ENCODE data around the gene SSTR3. TPM values are rescaled to one million over a fixed set of nuclear protein-coding genes. Genes with fewer than 3 reads are reported as not detected.

The SSTR3 gene
- total RNA-seq, 1 experiment from 2014 or later: 0.22 TPM

DNA sequence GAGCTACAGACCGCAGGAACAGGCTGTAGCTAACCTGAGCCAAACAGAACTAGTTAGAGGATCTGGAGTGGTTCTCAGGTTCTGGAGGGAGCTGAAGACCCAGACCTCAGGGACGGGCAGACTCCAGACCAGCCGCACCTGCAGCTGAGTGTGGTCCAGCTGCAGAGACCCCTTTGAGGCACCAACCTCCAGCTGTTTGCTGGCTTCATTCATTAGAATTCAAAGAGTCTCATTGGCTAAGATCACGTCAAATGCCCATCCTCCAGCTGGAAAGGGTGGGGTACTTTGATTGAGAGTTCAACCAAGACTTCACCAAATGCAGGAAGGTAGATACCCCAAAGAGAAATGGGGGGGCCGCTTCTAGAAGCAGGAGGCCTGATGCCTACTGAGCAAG is 49.2 kb downstream of the SSTR3 start (continued):
- TF ChIP-seq FOXP4 (CRISPR knock-in tag; IDR thresholded peaks at IDR 0.05) (no peak), RELA (CRISPR knock-in tag; IDR thresholded peaks at IDR 0.05; ENCODE audit: borderline replicate concordance) (no peak)

DNA sequence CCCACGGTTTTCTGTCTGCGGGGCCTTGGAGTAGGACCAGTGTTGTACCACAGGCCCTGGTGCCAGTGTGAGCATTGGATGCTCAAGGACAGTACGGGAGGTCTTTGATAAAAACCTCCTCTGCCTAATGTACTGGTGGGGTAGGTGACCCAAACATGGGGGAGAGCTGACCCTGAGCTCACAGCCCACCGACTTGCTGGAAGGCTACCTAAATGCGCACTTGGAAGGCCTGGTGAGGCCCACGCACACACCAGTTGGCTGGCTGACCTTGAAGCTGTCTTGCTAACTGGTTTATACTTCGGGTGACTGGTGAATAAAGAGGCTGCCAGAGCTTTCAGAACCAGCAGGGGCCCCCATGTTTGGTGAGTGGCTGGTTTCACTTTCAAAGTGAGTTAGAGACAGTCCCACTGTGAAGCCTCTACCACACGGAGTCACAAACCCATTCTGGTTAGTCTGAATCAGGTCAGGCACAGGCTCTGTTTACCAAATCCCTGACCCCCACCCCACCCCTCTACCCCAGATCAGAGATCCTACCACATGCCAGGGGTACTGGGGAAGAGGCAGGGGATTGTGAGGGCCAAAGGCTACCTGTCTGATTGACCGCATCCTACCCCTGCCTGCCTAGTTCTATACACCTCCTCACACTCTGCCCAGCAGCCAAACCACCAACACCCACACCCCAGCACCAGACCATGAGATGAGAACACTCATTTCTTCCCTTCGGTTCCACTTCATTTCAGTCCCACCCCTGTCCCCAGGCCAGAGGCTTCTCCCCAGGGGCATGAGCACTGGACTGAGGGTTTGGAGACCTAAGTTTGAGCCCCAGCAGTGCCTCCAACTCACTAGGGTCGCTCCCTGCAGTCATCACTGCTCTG is 49.8 kb downstream of the SSTR3 start:
- DNase-seq (ENCODE audit: low spot score) (no peak), ATAC-seq (no peak)
- H3K36me3 Mint-ChIP-seq: no peaks in the 10 kb centered on the region
- H3K27ac Mint-ChIP-seq: peak overlapping the region; percentile 28; the same call in 1 of the 2 replicates
- ChIA-PET CTCF (interaction anchor here (1.0 to 4.8 kb wide), 7 partner anchors 35 to 83 kb away, joined by 3 to 27 read pairs (median 4); no protein-coding TSS in a partner anchor), POLR2A (no interaction called here)
- peaks cover 6% of the 10 kb centered on the region for H3K9me3 Mint-ChIP-seq
- TF ChIP-seq, protein P1, sequence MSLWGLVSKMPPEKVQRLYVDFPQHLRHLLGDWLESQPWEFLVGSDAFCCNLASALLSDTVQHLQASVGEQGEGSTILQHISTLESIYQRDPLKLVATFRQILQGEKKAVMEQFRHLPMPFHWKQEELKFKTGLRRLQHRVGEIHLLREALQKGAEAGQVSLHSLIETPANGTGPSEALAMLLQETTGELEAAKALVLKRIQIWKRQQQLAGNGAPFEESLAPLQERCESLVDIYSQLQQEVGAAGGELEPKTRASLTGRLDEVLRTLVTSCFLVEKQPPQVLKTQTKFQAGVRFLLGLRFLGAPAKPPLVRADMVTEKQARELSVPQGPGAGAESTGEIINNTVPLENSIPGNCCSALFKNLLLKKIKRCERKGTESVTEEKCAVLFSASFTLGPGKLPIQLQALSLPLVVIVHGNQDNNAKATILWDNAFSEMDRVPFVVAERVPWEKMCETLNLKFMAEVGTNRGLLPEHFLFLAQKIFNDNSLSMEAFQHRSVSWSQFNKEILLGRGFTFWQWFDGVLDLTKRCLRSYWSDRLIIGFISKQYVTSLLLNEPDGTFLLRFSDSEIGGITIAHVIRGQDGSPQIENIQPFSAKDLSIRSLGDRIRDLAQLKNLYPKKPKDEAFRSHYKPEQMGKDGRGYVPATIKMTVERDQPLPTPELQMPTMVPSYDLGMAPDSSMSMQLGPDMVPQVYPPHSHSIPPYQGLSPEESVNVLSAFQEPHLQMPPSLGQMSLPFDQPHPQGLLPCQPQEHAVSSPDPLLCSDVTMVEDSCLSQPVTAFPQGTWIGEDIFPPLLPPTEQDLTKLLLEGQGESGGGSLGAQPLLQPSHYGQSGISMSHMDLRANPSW (CRISPR knock-in tag; conservative IDR thresholded peaks at IDR 0.05; ENCODE audit: low read depth): no peak
- TF ChIP-seq GRHL2 (CRISPR knock-in tag; IDR thresholded peaks at IDR 0.05; ENCODE audit: insufficient replicate concordance, severe bottlenecking) (no peak), TP53 (CRISPR knock-in tag; IDR thresholded peaks at IDR 0.05) (no peak), RORB (CRISPR knock-in tag; IDR thresholded peaks at IDR 0.05) (no peak), KAT7 (CRISPR knock-in tag; IDR thresholded peaks at IDR 0.05; ENCODE audit: borderline replicate concordance) (no peak), CBFB (CRISPR knock-in tag; IDR thresholded peaks at IDR 0.05; ENCODE audit: low read depth) (no peak), SMAD4 (CRISPR knock-in tag; IDR thresholded peaks at IDR 0.05) (no peak), HMGXB4 (CRISPR knock-in tag; IDR thresholded peaks at IDR 0.05) (no peak), MLX (CRISPR knock-in tag; IDR thresholded peaks at IDR 0.05) (no peak), CREB1 (CRISPR knock-in tag; IDR thresholded peaks at IDR 0.05) (no peak), GTF2I (CRISPR knock-in tag; conservative IDR thresholded peaks at IDR 0.05) (no peak), NR1H2 (CRISPR knock-in tag; IDR thresholded peaks at IDR 0.05) (no peak), JUN (CRISPR knock-in tag; IDR thresholded peaks at IDR 0.05) (no peak)
- TF ChIP-seq, protein P2, sequence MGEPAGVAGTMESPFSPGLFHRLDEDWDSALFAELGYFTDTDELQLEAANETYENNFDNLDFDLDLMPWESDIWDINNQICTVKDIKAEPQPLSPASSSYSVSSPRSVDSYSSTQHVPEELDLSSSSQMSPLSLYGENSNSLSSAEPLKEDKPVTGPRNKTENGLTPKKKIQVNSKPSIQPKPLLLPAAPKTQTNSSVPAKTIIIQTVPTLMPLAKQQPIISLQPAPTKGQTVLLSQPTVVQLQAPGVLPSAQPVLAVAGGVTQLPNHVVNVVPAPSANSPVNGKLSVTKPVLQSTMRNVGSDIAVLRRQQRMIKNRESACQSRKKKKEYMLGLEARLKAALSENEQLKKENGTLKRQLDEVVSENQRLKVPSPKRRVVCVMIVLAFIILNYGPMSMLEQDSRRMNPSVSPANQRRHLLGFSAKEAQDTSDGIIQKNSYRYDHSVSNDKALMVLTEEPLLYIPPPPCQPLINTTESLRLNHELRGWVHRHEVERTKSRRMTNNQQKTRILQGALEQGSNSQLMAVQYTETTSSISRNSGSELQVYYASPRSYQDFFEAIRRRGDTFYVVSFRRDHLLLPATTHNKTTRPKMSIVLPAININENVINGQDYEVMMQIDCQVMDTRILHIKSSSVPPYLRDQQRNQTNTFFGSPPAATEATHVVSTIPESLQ (CRISPR knock-in tag; IDR thresholded peaks at IDR 0.05): no peak
- TF ChIP-seq, protein P3, sequence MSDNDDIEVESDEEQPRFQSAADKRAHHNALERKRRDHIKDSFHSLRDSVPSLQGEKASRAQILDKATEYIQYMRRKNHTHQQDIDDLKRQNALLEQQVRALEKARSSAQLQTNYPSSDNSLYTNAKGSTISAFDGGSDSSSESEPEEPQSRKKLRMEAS (CRISPR knock-in tag; IDR thresholded peaks at IDR 0.05): no peak
- TF ChIP-seq, protein P4, sequence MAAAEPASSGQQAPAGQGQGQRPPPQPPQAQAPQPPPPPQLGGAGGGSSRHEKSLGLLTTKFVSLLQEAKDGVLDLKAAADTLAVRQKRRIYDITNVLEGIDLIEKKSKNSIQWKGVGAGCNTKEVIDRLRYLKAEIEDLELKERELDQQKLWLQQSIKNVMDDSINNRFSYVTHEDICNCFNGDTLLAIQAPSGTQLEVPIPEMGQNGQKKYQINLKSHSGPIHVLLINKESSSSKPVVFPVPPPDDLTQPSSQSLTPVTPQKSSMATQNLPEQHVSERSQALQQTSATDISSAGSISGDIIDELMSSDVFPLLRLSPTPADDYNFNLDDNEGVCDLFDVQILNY (CRISPR knock-in tag; IDR thresholded peaks at IDR 0.05): no peak
- H3K4me1 Mint-ChIP-seq: peaks cover 11% of the 10 kb centered on the region
- H3K27me3 Mint-ChIP-seq (ENCODE audit: low read depth): peaks cover 6% of the 10 kb centered on the region
- H3K4me3 Mint-ChIP-seq: no peak overlapping the region

Data from WTC11 (cell line).